ENCODE results near the gene CBLN3.

CBLN3 gene

DNA sequence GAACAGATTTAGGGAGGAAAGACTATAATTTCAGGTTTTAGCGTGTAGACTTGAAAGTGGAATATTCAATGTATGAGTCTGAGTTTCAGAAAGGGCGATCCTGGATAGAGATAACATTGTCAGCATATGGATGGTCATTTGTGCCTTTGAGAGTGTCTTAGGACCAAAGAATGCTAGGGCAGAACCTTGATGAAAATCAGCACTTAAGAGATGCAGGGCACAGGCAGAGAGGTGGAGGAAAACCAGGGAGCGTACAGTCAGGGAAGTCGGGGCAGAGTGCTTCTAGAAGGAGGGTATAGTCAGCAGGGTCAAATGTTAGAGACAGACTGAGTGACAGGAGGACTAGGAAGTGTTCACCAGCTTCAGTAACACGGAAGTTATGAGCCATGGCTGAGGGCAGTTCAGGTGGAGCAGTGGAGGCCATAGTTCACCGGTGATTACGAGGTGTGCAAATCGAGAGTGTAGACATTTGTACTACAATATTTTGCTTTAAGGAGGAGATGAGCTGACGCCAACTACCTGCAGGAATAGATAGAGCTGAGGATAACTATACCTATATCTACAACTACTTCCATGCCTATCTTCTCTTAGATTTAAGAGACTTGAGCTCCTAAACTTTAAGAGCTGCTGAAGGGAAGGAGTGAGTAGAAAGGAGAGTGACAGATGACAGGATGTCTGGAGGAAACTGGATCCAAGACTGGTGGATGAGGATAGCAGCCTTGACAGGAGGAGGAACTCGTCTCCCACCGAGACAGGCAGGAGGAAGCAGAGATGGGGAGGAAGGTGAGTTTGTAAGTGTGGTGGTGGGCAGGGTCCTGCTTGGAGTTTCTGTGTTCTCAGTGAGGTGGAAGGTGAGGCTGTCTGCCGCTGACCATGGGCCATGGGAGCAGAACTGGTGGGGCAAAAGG lies 6.5 kb downstream of the CBLN3 start:
- DNase-seq: no peak

DNA sequence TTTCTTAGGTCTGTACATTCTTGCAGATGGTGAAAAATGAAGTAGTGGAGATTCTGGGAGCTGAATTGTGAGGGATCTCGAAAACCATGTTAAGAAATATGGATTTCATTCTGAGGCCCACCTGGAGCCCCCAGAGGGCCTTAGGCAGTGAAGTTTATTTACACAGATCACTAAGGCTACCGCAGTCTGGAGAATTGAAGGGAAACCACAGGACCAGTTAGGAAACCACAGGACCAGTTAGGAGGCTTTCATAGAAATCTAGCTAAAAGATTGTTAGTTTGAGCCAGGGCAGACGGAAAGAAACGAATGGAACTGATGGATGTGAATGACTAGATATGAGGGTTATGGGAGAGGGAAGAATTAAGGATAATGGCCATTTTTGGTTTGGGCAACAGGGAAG lies 7.2 kb downstream of the CBLN3 start:
- no peak for DNase-seq

DNA sequence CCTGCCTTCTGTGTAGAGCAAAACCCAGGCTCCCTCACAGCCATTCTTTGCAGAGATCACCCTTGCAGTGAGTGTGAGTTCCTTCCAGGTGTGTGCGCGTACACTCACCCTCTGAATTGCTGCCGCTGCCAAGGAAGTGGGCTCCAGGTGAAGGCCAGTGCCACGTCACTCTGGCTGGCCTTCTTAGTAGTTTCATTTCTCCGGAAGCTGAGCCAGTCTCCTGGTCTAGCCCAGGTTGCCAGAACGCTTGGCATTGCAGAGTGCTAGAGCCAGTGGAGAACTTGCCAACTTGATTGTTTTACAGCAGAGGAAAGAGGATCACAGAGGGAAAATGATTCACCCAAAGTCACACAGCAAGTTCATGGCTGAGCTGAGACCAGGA lies 11.0 kb downstream of the CBLN3 start:
- no peak for DNase-seq

DNA sequence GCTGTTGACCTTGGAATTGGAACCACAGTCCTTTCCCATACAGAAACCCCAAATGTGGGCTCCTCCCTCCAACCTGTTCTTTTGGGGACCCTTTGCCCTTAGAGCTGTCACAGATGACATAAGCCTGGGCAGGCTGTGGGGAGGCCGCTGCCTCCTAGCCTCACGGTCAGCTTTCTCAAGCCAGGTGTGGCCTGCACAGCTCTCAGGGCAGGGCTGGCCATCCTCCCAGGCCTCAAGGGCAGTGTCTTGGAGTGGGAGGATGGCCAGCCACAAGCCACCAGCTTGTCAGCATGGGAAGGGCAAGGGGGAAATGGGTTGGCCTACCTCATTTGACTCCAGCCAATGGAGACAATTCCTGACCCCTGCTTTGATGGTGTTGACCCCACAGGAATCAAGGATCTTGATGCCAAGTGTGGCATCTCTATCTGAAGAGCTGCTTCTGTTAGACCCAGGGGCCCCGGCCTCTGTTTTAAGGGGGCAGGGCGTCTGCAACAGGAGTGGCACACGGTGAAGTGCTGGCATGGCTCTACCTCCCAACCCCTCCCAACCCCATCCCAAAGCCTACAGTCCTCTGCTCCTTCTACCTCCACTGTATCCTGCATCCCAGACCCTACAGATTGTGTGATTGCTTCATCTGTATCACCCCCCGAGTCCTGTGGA lies 11.5 kb downstream of the CBLN3 start:
- no peak for DNase-seq

DNA sequence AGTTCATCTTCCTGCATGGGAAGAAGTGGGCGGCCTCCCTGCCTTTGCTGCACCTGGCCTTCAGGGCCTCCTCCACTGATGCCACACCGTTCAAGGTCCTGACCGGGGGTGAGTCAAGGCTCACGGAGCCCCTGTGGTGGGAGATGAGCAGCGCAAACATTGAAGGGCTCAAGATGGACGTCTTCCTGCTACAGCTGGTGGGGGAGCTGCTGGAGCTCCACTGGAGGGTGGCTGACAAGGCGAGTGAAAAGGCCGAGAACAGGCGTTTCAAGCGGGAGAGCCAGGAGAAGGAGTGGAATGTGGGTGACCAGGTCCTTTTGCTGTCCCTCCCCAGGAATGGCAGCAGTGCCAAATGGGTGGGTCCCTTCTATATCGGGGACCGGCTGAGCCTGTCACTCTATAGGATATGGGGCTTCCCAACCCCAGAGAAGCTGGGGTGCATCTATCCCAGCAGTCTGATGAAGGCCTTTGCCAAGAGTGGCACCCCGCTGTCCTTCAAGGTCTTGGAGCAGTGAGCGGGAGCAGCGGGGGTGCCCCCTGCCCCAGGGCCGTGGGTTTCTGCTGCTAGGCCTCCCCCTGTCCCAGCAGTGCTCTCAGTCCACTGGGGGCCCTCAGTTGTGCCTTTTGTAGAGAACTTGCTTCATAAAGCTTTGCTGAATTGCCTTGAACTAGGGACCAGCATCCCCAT lies 12.4 kb downstream of the CBLN3 start:
- DNase-seq: no peak

DNA sequence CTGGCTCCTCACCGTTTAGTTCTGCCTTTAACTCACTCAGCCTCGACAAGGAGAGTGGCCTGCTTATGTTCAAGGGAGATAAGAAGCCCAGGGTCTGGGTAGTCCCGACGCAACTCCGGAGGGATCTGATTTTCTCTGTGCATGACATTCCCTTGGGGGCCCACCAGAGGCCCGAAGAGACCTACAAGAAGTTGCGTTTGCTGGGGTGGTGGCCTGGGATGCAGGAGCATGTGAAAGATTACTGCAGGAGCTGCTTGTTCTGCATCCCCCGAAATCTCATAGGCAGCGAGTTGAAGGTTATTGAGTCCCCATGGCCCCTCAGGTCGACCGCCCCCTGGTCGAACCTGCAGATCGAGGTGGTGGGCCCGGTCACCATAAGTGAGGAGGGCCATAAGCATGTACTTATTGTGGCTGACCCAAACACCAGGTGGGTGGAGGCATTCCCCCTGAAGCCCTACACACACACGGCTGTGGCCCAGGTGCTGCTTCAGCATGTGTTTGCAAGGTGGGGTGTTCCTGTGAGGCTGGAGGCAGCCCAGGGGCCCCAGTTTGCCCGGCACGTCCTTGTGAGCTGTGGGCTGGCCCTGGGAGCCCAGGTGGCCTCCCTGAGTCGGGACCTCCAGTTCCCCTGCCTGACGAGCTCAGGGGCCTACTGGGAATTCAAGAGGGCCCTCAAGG lies 13.1 kb downstream of the CBLN3 start:
- no peak for DNase-seq

DNA sequence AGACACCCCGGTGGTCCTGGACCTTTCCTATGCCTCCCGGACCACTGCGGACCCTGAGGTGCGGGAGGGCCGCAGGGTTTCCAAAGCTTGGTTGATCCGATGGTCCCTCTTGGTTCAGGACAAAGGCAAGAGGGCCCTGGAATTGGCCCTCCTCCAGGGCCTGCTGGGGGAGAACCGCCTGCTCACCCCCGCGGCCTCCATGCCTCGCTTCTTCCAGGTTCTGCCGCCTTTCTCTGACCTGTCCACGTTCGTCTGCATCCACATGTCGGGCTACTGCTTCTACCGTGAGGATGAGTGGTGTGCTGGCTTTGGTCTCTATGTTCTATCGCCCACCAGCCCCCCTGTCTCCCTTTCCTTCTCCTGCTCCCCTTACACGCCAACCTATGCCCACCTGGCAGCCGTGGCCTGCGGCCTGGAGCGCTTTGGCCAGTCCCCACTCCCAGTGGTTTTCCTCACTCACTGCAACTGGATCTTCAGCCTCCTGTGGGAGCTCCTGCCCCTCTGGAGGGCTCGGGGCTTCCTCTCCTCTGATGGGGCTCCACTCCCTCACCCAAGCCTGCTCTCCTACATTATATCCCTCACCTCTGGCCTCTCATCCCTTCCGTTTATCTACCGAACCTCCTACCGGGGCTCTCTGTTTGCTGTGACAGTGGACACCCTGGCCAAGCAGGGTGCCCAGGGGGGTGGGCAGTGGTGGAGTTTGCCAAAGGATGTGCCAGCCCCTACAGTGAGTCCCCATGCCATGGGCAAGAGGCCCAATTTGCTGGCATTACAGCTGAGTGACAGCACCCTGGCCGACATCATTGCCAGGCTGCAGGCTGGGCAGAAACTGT lies 13.8 kb downstream of the CBLN3 start:
- no peak for DNase-seq

DNA sequence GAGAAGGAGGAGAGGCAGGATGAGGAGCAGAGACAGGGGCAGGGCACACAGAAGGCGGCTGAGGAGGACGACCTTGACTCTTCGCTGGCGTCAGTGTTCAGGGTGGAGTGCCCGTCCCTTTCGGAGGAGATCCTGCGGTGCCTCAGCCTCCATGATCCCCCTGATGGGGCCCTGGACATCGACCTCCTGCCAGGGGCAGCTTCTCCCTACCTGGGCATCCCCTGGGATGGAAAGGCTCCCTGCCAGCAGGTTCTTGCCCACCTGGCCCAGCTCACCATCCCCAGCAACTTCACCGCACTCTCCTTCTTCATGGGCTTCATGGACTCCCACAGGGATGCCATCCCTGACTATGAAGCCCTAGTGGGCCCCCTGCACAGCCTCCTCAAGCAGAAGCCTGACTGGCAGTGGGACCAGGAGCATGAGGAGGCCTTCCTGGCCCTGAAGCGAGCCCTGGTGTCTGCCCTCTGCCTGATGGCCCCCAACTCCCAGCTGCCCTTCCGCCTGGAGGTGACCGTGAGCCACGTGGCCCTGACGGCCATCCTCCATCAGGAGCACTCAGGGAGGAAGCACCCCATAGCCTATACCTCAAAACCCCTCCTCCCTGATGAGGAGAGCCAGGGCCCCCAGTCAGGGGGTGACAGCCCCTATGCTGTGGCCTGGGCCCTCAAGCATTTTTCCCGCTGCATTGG lies 14.6 kb downstream of the CBLN3 start:
- no peak for DNase-seq

DNA sequence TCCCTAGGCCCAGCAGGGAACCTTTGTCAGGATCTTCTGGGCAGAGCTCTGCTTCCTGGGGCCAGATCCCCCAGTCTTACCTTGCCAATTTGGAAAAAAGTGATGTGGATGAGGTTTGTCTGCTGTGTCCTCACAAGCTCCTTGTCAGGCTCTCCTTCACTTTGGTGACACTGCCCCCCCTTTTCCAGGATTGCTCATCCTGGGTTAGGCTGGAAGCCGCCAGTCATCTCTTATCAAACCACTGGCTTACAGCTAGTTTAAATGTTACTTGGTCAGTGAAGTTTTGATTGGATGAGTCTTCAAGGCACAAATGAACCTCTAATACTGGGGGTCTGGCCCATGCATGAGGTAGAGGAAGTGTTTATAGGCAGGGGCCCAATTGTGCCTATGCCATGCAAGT lies 15.4 kb downstream of the CBLN3 start:
- DNase-seq: no peak

DNA sequence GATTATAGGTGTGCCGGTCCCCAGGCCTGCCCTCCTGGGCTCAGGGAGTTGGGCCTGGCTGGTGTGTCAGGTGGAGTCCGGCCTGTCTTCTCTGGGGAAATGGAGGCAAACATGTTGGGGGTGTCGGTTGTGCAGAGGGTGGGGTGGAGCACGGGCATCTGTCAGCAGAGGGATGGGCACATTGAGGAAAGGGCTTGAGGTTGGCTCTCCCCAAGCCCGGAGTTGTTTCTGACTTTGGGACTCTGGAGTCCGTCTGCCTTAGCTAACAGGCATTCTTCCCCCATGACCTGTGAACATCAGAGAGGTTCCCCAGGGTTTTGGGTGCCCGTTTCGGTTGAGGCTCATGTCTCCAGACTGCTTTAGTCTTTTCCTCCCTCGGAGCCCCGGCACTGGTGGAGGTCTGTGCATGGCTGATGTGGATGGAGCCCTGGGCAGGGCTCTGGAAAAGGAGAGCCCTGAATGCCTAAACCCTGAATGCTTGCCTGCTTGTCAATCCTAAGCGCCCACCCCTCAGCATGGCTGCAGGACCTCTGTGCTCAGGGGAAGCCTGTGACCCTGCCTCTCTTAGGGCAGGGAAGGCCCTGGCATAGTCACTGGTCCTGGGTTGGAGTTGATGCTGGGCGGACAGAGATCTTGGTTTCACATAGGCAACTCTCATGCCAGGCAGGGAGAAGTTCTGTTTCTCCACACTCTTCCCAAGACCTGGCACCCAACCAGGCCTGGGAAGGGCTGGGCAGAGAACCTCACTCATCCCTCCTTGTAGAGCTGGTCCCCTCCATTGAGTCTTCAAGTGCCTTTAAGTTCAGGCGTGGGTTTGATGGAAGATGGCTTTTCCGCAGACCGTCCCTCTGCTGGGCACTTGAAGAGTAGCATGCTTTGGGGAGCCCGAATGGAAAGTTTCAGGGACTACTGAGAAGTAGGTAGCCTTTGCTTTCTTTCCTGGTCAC lies 17.8 kb downstream of the CBLN3 start:
- no peak for DNase-seq

DNA sequence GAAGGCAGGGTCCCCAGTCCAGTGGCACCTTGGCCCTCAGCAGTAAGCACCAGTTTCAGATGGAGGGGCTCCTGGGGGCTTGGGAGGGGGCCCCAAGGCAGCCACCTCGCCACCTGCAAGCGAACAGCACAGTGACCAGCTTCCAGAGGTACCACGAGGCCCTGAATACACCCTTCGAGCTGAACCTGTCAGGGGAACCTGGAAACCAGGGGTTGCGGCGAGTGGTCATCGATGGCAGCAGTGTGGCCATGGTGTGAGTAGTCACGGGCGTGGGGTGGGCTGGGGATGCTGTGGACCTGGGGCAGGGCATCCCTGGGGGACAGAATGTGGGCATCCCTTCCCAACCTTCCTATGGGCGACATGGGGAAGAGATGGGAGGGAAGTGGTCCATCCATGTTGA lies 19.5 kb downstream of the CBLN3 start:
- no peak for DNase-seq

DNA sequence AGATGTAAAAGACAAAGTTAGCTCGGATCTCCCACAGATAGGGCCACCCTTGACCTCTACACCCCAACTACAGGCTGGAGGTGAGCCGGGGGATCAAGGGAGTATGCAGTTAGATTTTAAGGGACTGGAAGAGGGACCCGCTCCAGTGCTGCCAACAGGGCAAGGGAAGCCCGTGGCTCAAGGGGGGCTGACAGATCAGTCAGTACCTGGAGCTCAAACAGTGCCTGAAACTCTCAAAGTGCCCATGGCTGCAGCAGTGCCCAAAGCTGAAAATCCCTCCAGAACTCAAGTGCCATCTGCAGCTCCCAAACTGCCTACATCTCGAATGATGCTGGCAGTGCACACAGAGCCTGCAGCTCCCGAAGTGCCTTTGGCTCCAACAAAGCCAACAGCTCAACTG lies 20.3 kb downstream of the CBLN3 start:
- DNase-seq: no peak

DNA sequence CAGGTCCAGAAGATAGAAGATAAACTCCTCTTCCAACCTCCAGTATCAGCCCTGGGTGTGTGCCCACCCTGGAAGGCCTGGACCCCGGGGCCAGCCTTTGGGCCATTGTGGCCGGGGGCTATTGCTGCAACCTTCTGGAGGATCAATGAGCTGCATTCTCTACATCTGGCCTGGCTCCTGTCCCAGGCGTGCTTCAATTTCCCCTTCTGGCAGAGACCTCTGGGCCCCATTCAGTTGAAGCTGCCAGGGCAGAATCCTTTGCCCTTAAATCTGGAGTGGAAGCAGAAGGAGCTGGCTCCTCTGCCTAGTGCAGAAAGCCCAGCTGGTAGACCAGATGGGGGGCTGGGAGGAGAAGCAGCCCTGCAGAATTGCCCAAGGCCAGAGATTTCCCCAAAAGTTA lies 20.7 kb downstream of the CBLN3 start:
- DNase-seq: no peak

DNA sequence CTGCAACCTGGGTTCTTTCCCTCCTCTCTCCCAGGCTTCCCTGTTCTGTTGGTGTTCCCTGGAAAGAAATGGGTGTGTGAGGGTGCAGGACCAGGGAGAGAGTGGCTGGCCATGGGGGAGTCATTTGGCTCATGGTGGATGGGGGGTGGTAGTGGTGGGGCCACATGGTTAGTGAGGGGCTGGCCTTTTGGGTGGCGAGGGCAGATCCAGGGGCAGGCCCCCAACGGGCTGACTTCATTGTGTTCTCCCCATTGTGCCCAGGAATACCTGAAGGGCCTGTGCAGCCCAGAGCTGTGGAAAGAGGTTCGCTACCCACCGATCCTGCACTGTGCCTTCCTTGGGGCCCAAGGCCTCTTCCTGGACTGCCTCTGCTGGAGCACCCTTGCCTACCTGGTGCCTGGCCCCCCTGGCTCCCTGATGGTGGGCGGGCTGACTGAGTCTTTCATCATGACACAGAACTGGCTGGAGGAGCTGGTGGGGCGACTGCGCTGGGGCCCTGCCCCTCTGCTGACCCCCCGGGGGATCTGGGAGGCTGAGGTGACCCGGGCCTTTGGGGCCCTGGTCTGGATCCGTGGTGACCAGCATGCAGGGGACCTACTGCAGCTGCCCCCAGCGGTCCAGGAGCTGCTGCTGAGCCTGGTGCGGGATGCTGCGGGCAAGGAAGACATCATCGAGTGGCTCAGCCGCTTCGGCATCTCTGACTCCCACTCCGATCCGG lies 21.7 kb downstream of the CBLN3 start:
- DNase-seq: no peak

DNA sequence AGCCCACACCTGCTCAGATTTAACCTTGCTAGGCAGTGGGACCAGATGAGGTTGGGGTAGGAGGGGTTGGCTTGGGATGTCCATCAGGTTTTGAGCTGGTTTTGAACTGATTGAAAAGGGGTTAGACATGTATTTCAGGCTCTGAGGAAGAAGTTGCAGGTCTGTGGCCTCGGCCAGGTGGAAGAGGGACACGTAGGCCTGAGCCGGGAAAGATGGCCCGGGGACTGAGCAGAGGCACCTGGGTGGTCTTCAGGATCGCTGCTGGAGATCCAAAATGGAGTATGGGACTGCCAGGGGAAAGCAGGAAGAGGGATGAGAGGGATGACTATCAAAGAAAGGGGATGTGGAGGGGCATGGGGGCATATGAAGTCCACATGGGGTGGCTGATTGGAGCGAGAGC lies 23.1 kb downstream of the CBLN3 start:
- DNase-seq: no peak

DNA sequence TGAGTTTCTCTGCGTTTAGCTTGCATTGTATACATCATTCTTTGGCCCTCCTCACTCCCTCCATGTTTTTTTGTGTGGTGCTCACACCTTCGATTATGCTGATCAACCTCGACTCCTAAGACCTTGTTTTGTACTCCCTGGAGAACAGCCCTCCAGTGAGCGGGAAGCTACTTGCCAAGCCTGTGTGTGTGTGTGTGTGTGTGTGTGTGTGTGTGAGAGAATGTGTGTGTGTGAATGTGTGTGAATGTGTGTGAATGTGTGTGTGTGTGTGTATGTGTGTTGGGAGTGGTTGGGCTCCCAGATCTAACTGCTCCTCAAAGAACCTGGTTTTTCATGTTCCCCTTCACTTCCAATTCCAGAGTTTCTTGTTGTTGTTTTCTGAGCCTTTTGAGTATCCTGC lies 24.7 kb downstream of the CBLN3 start:
- no peak for DNase-seq

DNA sequence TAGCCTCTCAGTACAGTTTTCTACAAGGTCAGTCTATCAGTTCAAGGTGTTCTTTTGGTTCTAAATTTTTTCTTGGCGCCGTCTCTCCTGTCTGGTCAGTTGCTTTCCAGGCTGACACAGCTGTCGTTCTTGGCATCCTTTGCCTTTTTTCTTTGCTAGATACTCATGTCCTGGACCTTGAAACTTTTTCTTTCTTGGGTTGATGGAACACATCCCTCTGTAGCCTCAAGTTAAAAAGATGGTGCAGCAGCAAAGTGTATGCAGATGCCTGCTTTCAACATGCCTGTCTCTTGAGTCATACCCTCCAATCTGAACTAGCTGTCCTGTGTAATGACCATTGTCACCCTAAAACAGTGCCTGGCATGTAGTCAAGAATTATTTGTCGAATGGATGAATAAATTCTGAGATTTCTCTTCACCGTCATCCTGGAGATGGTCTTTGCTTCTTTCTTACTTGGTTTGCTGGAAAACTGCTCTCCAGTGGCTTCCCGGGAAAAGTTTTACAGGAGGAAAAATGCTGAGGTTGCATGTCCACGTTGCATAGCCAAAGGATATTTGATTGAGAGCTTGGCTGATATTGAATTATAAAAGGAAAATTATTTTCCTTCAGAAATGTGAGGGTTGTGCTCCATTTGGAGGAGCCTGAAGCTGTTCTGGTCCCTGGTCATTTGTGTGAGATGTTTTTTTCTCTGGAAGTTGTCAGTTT lies 26.0 kb downstream of the CBLN3 start:
- DNase-seq: no peak

DNA sequence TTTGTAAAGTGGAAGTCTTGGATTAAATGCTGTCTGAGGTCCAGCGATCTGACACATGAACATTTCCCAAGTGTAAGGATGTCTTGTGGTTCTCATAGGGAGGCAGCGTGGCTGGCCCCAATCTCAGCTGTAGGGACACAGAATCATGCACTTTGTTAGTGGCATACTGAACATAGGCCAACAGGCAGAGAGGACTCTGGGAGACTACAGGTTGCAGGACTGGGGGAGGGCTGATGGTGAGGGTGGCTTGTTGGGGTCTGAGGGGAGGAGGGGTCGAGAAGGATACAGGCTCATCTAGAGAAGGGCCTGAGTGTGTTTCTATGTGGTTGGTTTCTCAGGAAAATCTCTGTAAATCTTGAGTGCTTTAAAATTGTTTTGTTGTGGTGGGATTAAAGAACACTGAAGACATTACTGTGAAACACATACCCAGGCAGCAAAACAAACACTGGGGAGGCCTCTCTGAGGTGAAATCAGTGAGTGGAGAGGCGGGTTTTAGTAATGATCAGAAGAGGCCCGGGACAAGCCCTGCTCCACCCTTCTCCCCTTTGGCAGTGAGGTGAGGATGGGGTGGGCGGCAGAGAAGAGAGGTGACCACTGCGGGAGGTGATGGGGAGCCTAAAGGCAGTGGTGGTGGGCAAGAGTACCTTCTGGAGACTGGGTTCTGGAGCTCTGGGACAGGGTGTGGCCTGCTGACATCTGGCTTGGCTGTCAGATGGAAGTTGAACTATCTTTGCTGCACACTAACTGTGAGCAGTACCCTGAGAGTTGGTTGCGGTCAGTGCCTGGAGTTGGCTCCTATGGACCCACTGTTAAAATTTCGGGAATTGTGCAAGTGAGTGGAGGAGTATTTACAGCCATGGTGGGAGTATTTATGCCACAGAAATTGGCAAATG lies 27.4 kb downstream of the CBLN3 start:
- no peak for DNase-seq

Data from activated T-cell treated with anti-CD3 and anti-CD28 coated beads, Interleukin-2, amount 50 U/mL, for 1 hour (primary cell).